WTC11 (cell line): ENCODE data around the gene PPP2R2C. TPM values are rescaled to one million over a fixed set of nuclear protein-coding genes. Genes with fewer than 3 reads are reported as not detected.

Experiments used
- ATAC-seq: fragments of 200-7000 bp; cut with Tn5 transposase; 2 replicates; pipeline ENCODE4 v1.10.0; 2021; ENCODE audit warnings: mild to moderate bottlenecking, moderate library complexity
- CTCF ChIA-PET: fragments of 300-600 bp; sonication (Branson Sonifier 250); formaldehyde crosslinking; loops from one replicate; lab custom pipeline; 2021; ENCODE audit warnings: antibody characterized with exemption; lab: Charles Lee
- POLR2A ChIA-PET: fragments of 350-600 bp; sonication (Branson Sonifier 250); formaldehyde crosslinking; loops from one replicate; lab custom pipeline; 2021; ENCODE audit warnings: antibody characterized with exemption; lab: Charles Lee
- DNase-seq: peaks from one replicate; pipeline ENCODE4 v3.0.0; 2021; ENCODE audit warnings: low spot score
- H3K27ac Mint-ChIP-seq: 2 replicates; pipeline ENCODE4 v1.8.0; 2021; ENCODE audit warnings: mixed read lengths
- H3K27me3 Mint-ChIP-seq: 2 replicates; pipeline ENCODE4 v1.8.0; 2021; ENCODE audit warnings: low read depth, mild to moderate bottlenecking, moderate library complexity, mixed read lengths
- H3K36me3 Mint-ChIP-seq: 2 replicates; pipeline ENCODE4 v1.8.0; 2021; ENCODE audit warnings: mixed read lengths
- H3K4me1 Mint-ChIP-seq: 2 replicates; pipeline ENCODE4 v1.8.0; 2022; ENCODE audit warnings: mixed read lengths
- H3K4me3 Mint-ChIP-seq: 2 replicates; pipeline ENCODE4 v1.8.0; 2021; ENCODE audit warnings: mild to moderate bottlenecking, moderate library complexity, mixed read lengths
- H3K9me3 Mint-ChIP-seq: 2 replicates; pipeline ENCODE4 v1.8.0; 2021; ENCODE audit warnings: mixed read lengths
- E2F1 ChIP-seq: sonication (generic); formaldehyde crosslinking; IDR thresholded peaks from 2 replicates; pipeline ENCODE4 v1.8.0; 2022; ENCODE audit warnings: mild to moderate bottlenecking, missing genetic modification reagents
- ETV6 ChIP-seq: sonication (generic); formaldehyde crosslinking; IDR thresholded peaks from 2 replicates; pipeline ENCODE4 v1.8.1; 2022; ENCODE audit warnings: mild to moderate bottlenecking, missing genetic modification reagents
- FOXK1 ChIP-seq: sonication (generic); formaldehyde crosslinking; IDR thresholded peaks from 2 replicates; pipeline ENCODE4 v1.8.0; 2022; ENCODE audit warnings: mild to moderate bottlenecking, moderate library complexity, missing genetic modification reagents
- FOXP4 ChIP-seq: sonication (generic); formaldehyde crosslinking; IDR thresholded peaks from 2 replicates; pipeline ENCODE4 v1.8.0; 2022; ENCODE audit warnings: mild to moderate bottlenecking, missing genetic modification reagents
- GABPB1 ChIP-seq: sonication (generic); formaldehyde crosslinking; IDR thresholded peaks from 2 replicates; pipeline ENCODE4 v1.8.1; 2023; ENCODE audit warnings: mild to moderate bottlenecking, missing genetic modification reagents
- IRF1 ChIP-seq: sonication (generic); formaldehyde crosslinking; IDR thresholded peaks from 2 replicates; pipeline ENCODE4 v1.8.0; 2023; ENCODE audit warnings: missing genetic modification reagents
- IRF2 ChIP-seq: sonication (generic); formaldehyde crosslinking; IDR thresholded peaks from 2 replicates; pipeline ENCODE4 v1.8.0; 2022; ENCODE audit warnings: low read depth, missing genetic modification reagents, borderline replicate concordance
- JUN ChIP-seq: sonication (generic); formaldehyde crosslinking; IDR thresholded peaks from 2 replicates; pipeline ENCODE4 v1.8.0; 2023; ENCODE audit warnings: mild to moderate bottlenecking, missing genetic modification reagents
- NR2C2 ChIP-seq: sonication (generic); formaldehyde crosslinking; IDR thresholded peaks from 2 replicates; pipeline ENCODE4 v1.8.0; 2022; ENCODE audit warnings: mild to moderate bottlenecking, missing genetic modification reagents
- SMAD4 ChIP-seq: sonication (generic); formaldehyde crosslinking; IDR thresholded peaks from 2 replicates; pipeline ENCODE4 v1.8.0; 2022; ENCODE audit warnings: mild to moderate bottlenecking, missing genetic modification reagents
- TP53 ChIP-seq: sonication (generic); formaldehyde crosslinking; IDR thresholded peaks from 2 replicates; pipeline ENCODE4 v1.8.1; 2023; ENCODE audit warnings: mild to moderate bottlenecking, missing genetic modification reagents
- USF1 ChIP-seq: sonication (generic); formaldehyde crosslinking; IDR thresholded peaks from 2 replicates; pipeline ENCODE4 v1.8.0; 2022; ENCODE audit warnings: mild to moderate bottlenecking, missing genetic modification reagents
- USF2 ChIP-seq: sonication (generic); formaldehyde crosslinking; IDR thresholded peaks from 2 replicates; pipeline ENCODE4 v1.8.1; 2023; ENCODE audit warnings: mild to moderate bottlenecking, missing genetic modification reagents, moderate library complexity
- ZNF138 ChIP-seq: sonication (generic); formaldehyde crosslinking; conservative IDR thresholded peaks from 2 replicates; pipeline ENCODE4 v1.8.1; 2022; ENCODE audit warnings: mild to moderate bottlenecking, moderate library complexity, missing genetic modification reagents
- ZNF416 ChIP-seq: fragments of 250-450 bp; sonication (Bioruptor Pico); IDR thresholded peaks from 2 replicates; pipeline ENCODE4 v1.9.0; 2021; ENCODE audit warnings: mild to moderate bottlenecking, inconsistent platforms
- ZNF425 ChIP-seq: fragments of 250-450 bp; sonication (Bioruptor Pico); conservative IDR thresholded peaks from 2 replicates; pipeline ENCODE4 v1.9.0; 2021; ENCODE audit warnings: mild to moderate bottlenecking
- ZNF671 ChIP-seq: fragments of 250-450 bp; sonication (Bioruptor Pico); IDR thresholded peaks from 2 replicates; pipeline ENCODE4 v1.8.0; 2021; ENCODE audit warnings: mild to moderate bottlenecking
- ZSCAN18 ChIP-seq: fragments of 250-450 bp; sonication (Bioruptor Pico); IDR thresholded peaks from 2 replicates; pipeline ENCODE4 v2.1.2; 2022; ENCODE audit warnings: mild to moderate bottlenecking, moderate library complexity
- total RNA-seq: library from RNA; stranded (reverse); gene quantifications from 3 replicates; pipeline ENCODE4 v1.2.3, GENCODE V29; 2021

Gene PPP2R2C
- total RNA-seq, 1 experiment from 2014 or later: 11.5 TPM

- no peak for TF ChIP-seq ZSCAN18
- TF ChIP-seq TP53 (CRISPR knock-in tag): no peak
- no peak for TF ChIP-seq FOXK1 (CRISPR knock-in tag)
- no peak for TF ChIP-seq USF1 (CRISPR knock-in tag)
Observed at GRCh38 chr4:6453688-6453990, 18.8 kb downstream of the PPP2R2C start (continued).

- H3K9me3 Mint-ChIP-seq: no peaks in the 10 kb centered on the region
- H3K4me1 Mint-ChIP-seq: no peaks in the 10 kb centered on the region
- DNase-seq: no peak
- CTCF ChIA-PET: no interaction called here
- no peak for TF ChIP-seq ZSCAN18
- TF ChIP-seq JUN (CRISPR knock-in tag): no peak
- TF ChIP-seq ZNF416 (CRISPR knock-in tag): no peak
- no peak for TF ChIP-seq E2F1 (CRISPR knock-in tag)
- TF ChIP-seq NR2C2 (CRISPR knock-in tag): no peak
- TF ChIP-seq SMAD4 (CRISPR knock-in tag): no peak
- TF ChIP-seq, all 79 proteins: peak for 0
- Mint-ChIP-seq H3K27me3 (no peaks in the 10 kb centered on the region), H3K4me3 (no peak overlapping the region), H3K27ac (no peak overlapping the region), H3K36me3 (no peaks in the 10 kb centered on the region)
- no peak for ATAC-seq
- POLR2A ChIA-PET: no interaction called here
Observed at GRCh38 chr4:6452897-6453687, 19.3 kb downstream of the PPP2R2C start.

GRCh38 chr4:6452116-6452896, 20.1 kb downstream of the PPP2R2C start:
- peaks cover 4% of the 10 kb centered on the region for H3K4me1 Mint-ChIP-seq
- no peaks in the 10 kb centered on the region for H3K27me3 Mint-ChIP-seq
- no peak for ATAC-seq
- no peak for DNase-seq
- ChIA-PET POLR2A (no interaction called here), CTCF (no interaction called here)
- no peak overlapping the region for H3K4me3 Mint-ChIP-seq
- no peaks in the 10 kb centered on the region for H3K36me3 Mint-ChIP-seq
- no peaks in the 10 kb centered on the region for H3K9me3 Mint-ChIP-seq
- no peak overlapping the region for H3K27ac Mint-ChIP-seq
- TF ChIP-seq ZNF138 (CRISPR knock-in tag): no peak
- no peak for TF ChIP-seq FOXP4 (CRISPR knock-in tag)
- no peak for TF ChIP-seq USF1 (CRISPR knock-in tag)
- TF ChIP-seq IRF1 (CRISPR knock-in tag): no peak
- no peak for TF ChIP-seq USF2 (CRISPR knock-in tag)
- TF ChIP-seq IRF2 (CRISPR knock-in tag): no peak
- TF ChIP-seq ZNF671 (CRISPR knock-in tag): no peak
- no peak for TF ChIP-seq ZNF416 (CRISPR knock-in tag)
- TF ChIP-seq GABPB1: no peak
- TF ChIP-seq ZNF425 (CRISPR knock-in tag): no peak
- no peak for TF ChIP-seq ETV6
